ENCODE results near the gene PTGR3.

Gene PTGR3

DNA sequence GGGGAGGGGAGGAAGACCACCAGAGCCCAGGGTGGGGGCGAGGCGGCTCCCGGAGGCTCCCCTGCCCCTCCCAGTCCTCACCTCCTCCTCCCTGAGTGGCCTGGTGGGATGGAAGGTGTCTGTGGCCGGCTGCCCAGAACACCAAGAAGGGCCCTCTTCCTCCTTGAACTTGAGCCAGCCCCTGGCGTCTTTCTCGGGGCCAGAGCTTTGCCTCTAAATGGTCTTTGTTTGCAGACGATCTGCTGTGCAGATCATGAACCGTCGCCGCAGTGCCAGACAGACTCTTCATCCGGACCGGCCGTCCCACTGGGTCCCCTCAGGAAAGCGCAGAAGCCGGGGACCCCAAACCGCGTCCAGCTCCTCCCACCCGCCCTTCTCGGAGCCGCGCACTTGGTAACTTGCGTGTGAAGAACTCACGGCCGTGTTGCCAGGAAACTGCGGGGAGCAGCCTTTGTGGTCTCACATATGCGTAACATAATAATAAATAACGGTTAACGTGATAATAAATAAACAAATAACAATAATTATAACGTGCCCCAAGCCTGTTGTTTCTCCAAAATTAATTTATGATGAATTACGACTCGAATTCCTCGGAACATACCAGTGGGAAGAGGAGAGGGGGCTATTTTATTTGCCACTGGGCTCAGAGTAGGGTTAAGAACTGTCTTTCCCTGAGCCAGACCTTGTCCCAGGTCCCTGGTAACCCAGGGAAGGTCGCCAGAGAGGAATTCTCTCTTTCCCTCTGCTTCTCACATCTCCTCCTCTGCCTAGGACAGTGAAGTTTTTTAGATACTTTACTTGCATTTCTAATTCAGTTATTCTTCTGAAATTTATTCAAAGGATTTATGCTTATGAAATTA, 41.0 kb downstream of the PTGR3 start:
- DNase-seq: no peak

DNA sequence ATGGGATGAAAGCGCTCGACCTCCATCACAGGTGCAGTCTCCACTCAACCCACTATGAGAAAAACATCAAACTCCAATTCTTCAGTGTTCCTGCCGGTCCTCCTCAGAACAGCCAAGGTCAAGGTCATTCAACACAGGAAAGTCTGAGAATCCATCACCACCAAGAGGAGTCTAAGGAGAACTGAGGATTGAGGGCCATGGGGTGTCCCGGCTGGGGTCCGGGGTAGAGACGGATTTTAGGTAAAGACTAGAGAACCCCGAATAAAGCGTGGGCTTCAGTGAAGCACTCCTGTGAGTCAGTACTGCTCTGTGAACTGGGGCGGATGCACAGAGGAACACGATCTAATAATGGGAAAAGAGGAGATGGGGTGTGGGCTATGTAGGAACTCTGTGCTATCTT, 41.8 kb downstream of the PTGR3 start:
- no peak for DNase-seq

DNA sequence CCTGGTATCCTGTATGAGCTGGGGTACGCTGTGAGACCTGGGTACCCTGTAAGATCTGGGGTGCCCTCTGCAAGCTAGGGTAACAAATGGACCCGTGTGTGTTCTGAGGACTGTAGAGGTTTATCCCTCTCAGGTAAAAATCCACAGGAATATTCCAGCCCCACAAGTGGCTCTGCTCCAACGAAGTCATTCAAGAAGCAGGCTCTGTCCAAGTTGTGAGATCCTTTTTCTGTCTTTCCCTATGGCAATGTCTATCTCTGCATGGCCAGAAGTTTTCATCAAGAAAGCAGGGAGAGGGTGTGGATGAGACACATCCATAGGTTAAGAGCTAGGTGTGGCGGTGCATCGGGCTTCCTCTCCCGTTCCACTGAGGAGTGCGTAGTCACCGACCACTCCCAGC, 43.0 kb downstream of the PTGR3 start:
- DNase-seq: no peak

DNA sequence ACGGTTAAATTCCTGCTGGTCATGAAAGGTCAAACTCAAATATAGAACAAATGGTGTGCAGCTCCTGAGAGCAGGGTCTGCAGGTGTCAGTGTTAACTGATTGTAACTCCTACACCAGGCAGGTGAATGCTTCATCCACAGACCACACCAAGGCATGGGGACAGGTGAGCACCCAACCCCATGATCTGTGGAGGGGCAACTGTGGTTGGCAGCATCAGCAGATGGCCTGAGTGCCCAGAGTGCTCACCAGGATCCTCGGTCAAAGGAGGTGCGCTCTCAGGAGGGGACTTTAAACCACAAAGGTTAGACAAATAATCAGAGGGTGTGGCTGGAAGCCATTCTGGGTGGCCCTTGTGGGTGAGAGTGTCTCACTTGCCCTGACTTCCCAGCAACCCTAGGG, 44.5 kb downstream of the PTGR3 start:
- no peak for DNase-seq

DNA sequence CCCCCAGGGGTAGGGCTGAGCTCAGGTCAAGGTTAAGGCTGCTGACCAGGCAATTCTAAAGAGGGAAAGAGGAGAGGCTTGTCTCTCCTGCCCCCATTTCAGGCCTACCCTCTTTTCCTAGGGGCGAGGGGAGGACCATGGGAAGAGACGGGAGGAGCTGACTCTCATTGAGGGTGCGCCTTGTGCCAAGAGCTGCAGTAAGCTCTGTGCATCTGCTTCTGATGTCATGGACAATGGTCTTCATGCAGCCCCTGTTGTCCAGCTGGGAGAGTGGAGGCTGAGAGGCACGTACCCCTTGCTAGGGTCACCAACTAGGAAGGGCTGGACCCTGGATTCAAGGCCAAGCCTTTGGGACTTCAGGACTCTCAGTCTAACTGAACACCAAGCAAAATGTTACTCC, 45.2 kb downstream of the PTGR3 start:
- no peak for DNase-seq

DNA sequence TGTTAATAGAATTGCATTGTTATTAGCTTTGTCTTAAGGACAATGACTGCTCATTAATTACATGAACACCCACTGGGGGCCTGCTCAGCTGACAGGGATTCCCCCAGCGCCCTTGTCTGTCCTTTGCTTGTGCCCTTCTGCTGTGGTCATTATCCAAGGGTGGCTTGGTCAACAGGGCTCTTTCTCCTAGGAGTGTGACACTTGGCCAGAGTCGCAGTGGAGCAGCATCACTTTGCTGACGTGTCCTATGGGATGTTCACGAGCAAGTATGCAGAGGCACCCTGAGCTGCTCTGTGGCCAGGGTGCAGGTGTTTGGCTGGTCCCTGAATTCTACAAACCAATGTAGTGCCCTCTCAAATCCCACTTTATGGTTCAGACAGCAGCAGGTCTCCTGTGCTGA, 46.0 kb downstream of the PTGR3 start:
- DNase-seq: no peak

DNA sequence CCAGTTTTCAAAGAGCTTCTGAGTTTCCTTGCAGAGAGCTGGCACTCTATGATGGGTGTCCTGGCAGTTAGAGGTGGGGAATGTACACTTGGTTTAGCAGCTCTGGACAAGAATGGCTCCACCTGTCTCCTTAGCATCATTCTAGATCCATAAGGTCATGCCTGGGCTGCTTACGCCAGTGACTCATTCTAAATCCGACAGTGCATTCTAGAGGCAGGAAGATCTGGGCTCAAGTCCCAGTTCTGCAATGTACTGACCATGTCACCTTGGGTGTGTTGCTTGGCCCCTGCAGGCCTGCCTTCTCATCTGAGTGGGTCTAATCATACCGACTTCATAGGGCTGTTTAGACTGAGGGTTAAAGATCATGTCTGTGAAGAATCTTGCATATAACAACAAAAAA, 46.5 kb downstream of the PTGR3 start:
- no peak for DNase-seq

DNA sequence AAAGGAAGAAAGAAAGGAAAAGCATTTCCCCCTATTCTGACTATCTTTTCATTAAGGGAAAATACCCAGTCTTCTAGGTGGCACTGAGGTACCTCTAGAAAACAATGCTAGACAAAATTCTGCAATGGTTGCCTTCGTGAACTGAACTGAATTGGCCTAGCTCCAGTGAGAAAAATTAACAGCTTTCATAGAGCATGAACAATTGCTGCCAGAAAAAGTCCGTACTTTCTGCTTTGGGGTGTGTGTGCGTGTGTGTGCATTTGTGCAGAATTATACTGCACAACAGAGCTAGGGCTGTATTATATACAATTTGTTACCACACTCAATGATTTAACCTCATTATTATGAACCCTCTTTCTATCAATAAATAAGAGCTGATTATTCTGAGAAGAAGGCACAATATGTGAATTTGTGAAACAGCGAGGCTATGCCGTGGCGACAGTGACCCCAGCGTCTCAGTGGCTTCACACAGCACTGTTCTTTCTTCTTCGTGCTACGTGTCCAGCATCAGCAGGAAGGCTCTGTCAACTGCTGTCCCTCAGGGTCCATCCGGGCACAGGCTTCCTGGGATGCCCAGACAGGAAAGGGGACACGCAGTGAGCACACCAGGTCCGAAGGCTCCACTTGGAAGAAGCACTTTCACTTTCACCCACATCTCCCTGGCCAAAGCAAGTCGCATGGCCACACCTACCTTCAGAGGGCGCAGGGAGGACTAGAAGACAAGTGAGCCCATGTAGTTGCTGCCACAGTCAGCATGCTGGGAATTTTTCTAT, 47.5 kb downstream of the PTGR3 start:
- peak; percentile 48 for DNase-seq

DNA sequence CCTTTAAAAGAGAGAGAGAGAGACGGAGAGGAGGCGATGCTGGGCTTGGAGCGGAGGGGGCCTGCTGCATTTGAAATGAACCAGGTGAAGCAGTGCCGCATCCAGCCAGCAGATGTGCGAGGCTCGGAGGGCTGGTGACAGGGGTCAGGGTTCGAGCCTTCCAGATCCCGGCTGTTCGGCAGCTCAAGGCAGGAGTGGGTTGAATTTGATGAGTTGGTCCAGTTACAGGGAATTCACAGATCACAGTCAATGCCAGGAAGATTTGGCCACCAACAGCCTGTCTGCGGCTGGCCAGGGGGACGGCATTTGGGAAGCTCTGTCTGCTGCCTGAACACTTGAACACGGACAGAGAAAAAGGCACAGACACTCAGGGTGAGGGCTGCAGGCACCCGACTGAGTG, 48.6 kb downstream of the PTGR3 start:
- no peak for DNase-seq

DNA sequence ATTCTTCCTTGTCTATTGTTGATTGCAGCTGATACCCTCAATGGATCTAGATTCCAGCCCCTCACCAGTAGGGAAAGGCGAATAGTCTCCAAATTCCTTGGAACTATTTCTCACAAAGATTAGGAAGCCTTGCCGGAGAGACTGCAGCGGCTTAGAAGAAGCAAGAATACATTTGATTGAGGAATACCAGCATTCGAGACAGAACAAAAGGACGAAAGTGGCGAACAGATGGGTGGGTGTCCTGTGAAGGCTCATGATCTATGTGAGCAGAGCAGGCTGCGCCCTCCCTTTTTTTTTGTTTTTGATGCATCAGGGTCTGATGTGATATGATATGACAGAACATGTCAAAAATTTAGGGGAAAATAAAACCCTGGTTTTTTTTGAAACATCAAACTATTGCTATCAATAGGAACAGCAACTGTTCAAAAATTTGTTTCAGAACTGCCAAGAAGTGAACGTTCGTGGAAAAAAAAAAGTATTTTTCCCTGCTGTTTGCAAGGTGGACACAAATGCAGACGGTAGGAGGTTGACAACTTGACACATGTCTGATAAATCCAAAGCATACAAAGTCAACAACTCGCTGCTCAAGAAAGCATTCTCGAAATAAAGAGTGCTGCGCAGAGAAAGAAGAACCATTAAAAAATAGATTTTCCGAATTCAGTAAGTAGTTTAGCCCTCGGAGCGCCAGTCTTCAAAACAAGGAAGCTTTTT, 49.1 kb downstream of the PTGR3 start:
- no peak for DNase-seq

DNA sequence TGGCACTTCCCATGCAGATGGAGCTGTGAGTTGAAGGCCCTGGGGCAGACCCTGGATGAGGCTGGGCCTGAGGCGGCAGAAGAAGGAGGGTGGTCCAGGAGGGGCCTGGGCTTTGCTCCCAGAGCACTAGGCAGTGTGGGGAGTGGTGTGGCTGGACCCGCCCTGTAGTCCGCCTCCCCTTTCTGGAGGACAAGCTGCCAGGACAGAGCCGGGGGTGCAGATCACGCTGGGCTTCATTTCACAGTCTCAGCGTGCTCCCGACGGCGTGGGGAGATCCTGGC, 49.8 kb downstream of the PTGR3 start:
- DNase-seq: no peak
